ENCODE data around the gene HSPB3.
"Not testable (repeated sequence)": the region's sequence is repeated elsewhere in the genome, so short reads cannot be mapped to it uniquely, and the experiment has no call there.

HSPB3 gene

GRCh38 chr5:54455413-54456157 lies at the start of gene HSPB3:
Gene HSPB3 (plus strand): TSS chr5:54455699. CDS start chr5:54455790, 91 bp downstream.
- peak; percentile 92 for DNase-seq

GRCh38 chr5:54411176-54411575 lies 44.3 kb upstream of the HSPB3 start:
- DNase-seq, result no peak

GRCh38 chr5:54412913-54413312 lies 42.6 kb upstream of the HSPB3 start:
- DNase-seq, result no peak

- DNase-seq, result no peak
These were observed 40.4 kb upstream of the HSPB3 start for GRCh38 chr5:54415147-54415546.

- peak; percentile 63 for DNase-seq
These were observed 39.5 kb upstream of the HSPB3 start for GRCh38 chr5:54415896-54416601.

- peak; percentile 55 for DNase-seq
These were observed 35.7 kb upstream of the HSPB3 start for GRCh38 chr5:54419573-54420423.

GRCh38 chr5:54420511-54420910 lies 35.0 kb upstream of the HSPB3 start:
- DNase-seq, result not testable (repeated sequence)

- DNase-seq, result no peak
These were observed 33.5 kb upstream of the HSPB3 start for GRCh38 chr5:54421976-54422375.

- no peak for DNase-seq
These were observed 30.2 kb upstream of the HSPB3 start for GRCh38 chr5:54425258-54425657.

- DNase-seq, result no peak
These were observed 29.3 kb upstream of the HSPB3 start for GRCh38 chr5:54426209-54426608.

GRCh38 chr5:54434650-54435049 lies 20.8 kb upstream of the HSPB3 start:
- not testable (repeated sequence) for DNase-seq

GRCh38 chr5:54438620-54439389 lies 16.7 kb upstream of the HSPB3 start:
- DNase-seq, result no peak

- no peak for DNase-seq
These were observed 15.0 kb upstream of the HSPB3 start for GRCh38 chr5:54440456-54440893.

- no peak for DNase-seq
These were observed 13.2 kb upstream of the HSPB3 start for GRCh38 chr5:54442271-54442670.

- DNase-seq, result peak; percentile 63
These were observed 12.2 kb upstream of the HSPB3 start for GRCh38 chr5:54443270-54443669.

GRCh38 chr5:54445691-54446378 lies 9.7 kb upstream of the HSPB3 start:
- DNase-seq, result no peak

GRCh38 chr5:54446379-54446732 lies 9.1 kb upstream of the HSPB3 start:
- peak; percentile 6 for DNase-seq

GRCh38 chr5:54449923-54450322 lies 5.6 kb upstream of the HSPB3 start:
- no peak for DNase-seq

- DNase-seq, result no peak
These were observed 5.0 kb upstream of the HSPB3 start for GRCh38 chr5:54450542-54450941.

GRCh38 chr5:54453046-54453445 lies 2.5 kb upstream of the HSPB3 start:
- DNase-seq, result peak; percentile 7

- peak; percentile 44 for DNase-seq
These were observed 897 bp upstream of the HSPB3 start for GRCh38 chr5:54454602-54455001.

Measured in fibroblast of skin of right biceps (primary cell).